Keratinocyte (primary cell): ENCODE measurements around the gene IGFALS. TPM values are rescaled to one million over a fixed set of nuclear protein-coding genes. Genes with fewer than 3 reads are reported as not detected.

Experiments
- DNase-seq: peaks from one replicate; pipeline ENCODE4 v3.0.0-alpha.2; 2011; ENCODE audit warnings: low read depth, missing footprints, low spot score
- FAIRE-seq: peaks from 2 replicates; lab custom pipeline; 2011; peaks lifted over from hg19 to GRCh38; lab: Jason Lieb, UNC
- H2AFZ ChIP-seq: 2 replicates; pipeline ENCODE4 v1.6.0; 2012; ENCODE audit warnings: low read length, control low read depth, inconsistent platforms; ENCODE audit not compliant: control insufficient read depth
- H3K27ac ChIP-seq: 2 replicates; pipeline ENCODE4 v1.5.1; 2011; ENCODE audit warnings: low read length; ENCODE audit not compliant: control insufficient read depth, insufficient read depth
- H3K27me3 ChIP-seq: 3 replicates; pipeline ENCODE4 v1.6.0; 2011; ENCODE audit warnings: low read length; ENCODE audit not compliant: control insufficient read depth, insufficient read depth; ENCODE audit errors: extremely low read depth
- H3K36me3 ChIP-seq, 2 experiments: 2 replicates in 1 of 2; 3 replicates in 1 of 2; pipeline ENCODE4 v1.5.1; 2011; ENCODE audit warnings: low read length in 2 of 2, mild to moderate bottlenecking in 1 of 2; ENCODE audit not compliant: control insufficient read depth in 2 of 2, insufficient read depth in 2 of 2; ENCODE audit errors: extremely low read depth in 1 of 2
- H3K4me1 ChIP-seq: 3 replicates; pipeline ENCODE4 v1.5.1; 2011; ENCODE audit warnings: low read length; ENCODE audit not compliant: control insufficient read depth, insufficient read depth; ENCODE audit errors: extremely low read depth
- H3K4me2 ChIP-seq: 3 replicates; pipeline ENCODE4 v1.6.0; 2011; ENCODE audit warnings: low read depth, low read length; ENCODE audit not compliant: control insufficient read depth, insufficient read depth; ENCODE audit errors: extremely low read depth
- H3K4me3 ChIP-seq, 3 experiments: fragments of 200-600 bp in 1 of 3; sonication (generic) in 1 of 3; 2 replicates in 2 of 3; 3 replicates in 1 of 3; pipeline ENCODE4 v1.5.1; 2011 to 2016; ENCODE audit warnings: low read length in 3 of 3, mild to moderate bottlenecking in 3 of 3, control low read depth in 2 of 3, inconsistent platforms in 1 of 3, low read depth in 1 of 3, mixed read lengths in 1 of 3, mixed run types in 1 of 3, moderate library complexity in 1 of 3; ENCODE audit not compliant: control insufficient read depth in 2 of 3, insufficient read depth in 2 of 3; ENCODE audit errors: extremely low read depth in 1 of 3
- H3K79me2 ChIP-seq: 2 replicates; pipeline ENCODE4 v1.6.0; 2012; ENCODE audit warnings: low read length; ENCODE audit not compliant: control insufficient read depth, insufficient read depth
- H3K9ac ChIP-seq: 3 replicates; pipeline ENCODE4 v1.6.0; 2011; ENCODE audit warnings: low read length; ENCODE audit not compliant: control insufficient read depth, insufficient read depth; ENCODE audit errors: extremely low read depth
- H3K9me1 ChIP-seq: 3 replicates; pipeline ENCODE4 v1.6.0; 2011; ENCODE audit warnings: low read length; ENCODE audit not compliant: control insufficient read depth, insufficient read depth; ENCODE audit errors: extremely low read depth
- H3K9me3 ChIP-seq: 2 replicates; pipeline ENCODE4 v1.5.1; 2012; ENCODE audit warnings: low read depth, low read length; ENCODE audit not compliant: control insufficient read depth
- H4K20me1 ChIP-seq: 3 replicates; pipeline ENCODE4 v1.6.0; 2011; ENCODE audit warnings: low read length; ENCODE audit not compliant: control insufficient read depth, insufficient read depth; ENCODE audit errors: extremely low read depth
- CTCF ChIP-seq, 3 experiments: IDR thresholded peaks in 1 of 3; conservative IDR thresholded peaks in 1 of 3; optimal IDR thresholded peaks in 1 of 3; 2 replicates in 2 of 3; 3 replicates in 1 of 3; pipeline versions ENCODE3 to v1.5.1; 2011; ENCODE audit warnings: low read length in 3 of 3, mild to moderate bottlenecking in 3 of 3, moderate library complexity in 2 of 3, control low read depth in 1 of 3, inconsistent platforms in 1 of 3; ENCODE audit not compliant: insufficient read depth in 2 of 3; ENCODE audit errors: extremely low read depth in 1 of 3
- EZH2 ChIP-seq: IDR thresholded peaks from one replicate; pipeline ENCODE4 v1.6.1; 2012; ENCODE audit warnings: inconsistent platforms, mild to moderate bottlenecking, low read length, moderate library complexity
- dilution Hi-C: fragments of 300-500 bp; cut with MboI; formaldehyde crosslinking; loops from one replicate; pipeline ENCODE4 v1.7.0; 2020; ENCODE audit warnings: low sequenced_read_pairs; ENCODE audit not compliant: extremely low pct_ligation_motif_present
- polyA plus RNA-seq, 5 experiments: library from polyadenylated mRNA; depleted of rRNA in 3 of 5; stranded (reverse) in 3 of 5; stranded (forward) in 1 of 5; unstranded in 1 of 5; fragments of >200 nt; gene quantifications; 1 replicate in 1 of 5; 2 replicates in 3 of 5; 3 replicates in 1 of 5; pipeline versions ENCODE4 v1.2.1 to v1.2.3, GENCODE V29; 2011 to 2012; ENCODE audit warnings: missing spikeins in 2 of 5, low read depth in 1 of 5, low replicate concordance in 1 of 5

IGFALS gene
- polyA plus RNA-seq, 1 donor (not counting 4 experiments of a cell fraction or from before 2014, with no cell fraction given) = not detected

GRCh38 chr16:1777375-1778199 lies 15.9 kb downstream of the IGFALS start:
- Histone ChIP-seq H3K9me1 (peaks cover 4% of the 10 kb centered on the region), H3K4me3 (no peak overlapping the region), H2AFZ (no peak overlapping the region), H3K36me3 (peaks cover 3 to 16% of the 10 kb centered on the region in 2 experiments), H3K9me3 (no peaks in the 10 kb centered on the region), H3K27ac (no peak overlapping the region), H3K79me2 (peaks cover 26% of the 10 kb centered on the region), H3K27me3 (no peaks in the 10 kb centered on the region), H4K20me1 (peaks cover 2% of the 10 kb centered on the region), H3K9ac (no peak overlapping the region), H3K4me1 (peaks cover 19% of the 10 kb centered on the region), H3K4me2 (no peak overlapping the region)
- no peak for DNase-seq
- no peak for TF ChIP-seq CTCF (optimal IDR thresholded peaks at IDR 0.05 in 1 of 3, IDR thresholded peaks at IDR 0.05 in 1 of 3, conservative IDR thresholded peaks at IDR 0.05 in 1 of 3; ENCODE audit: extremely low read depth in 1 of 3, insufficient read depth in 2 of 3, low read length in 3 of 3)
- no peak for TF ChIP-seq EZH2
- no peak for FAIRE-seq
- dilution Hi-C loops = no loop called here

- H3K9me1 ChIP-seq = peaks cover 4% of the 10 kb centered on the region
- dilution Hi-C loops = no loop called here
- peaks cover 32% of the 10 kb centered on the region for H3K79me2 ChIP-seq
- peaks cover 22% of the 10 kb centered on the region for H3K4me1 ChIP-seq
- H3K27ac ChIP-seq = no peak overlapping the region
- peaks cover 3 to 16% of the 10 kb centered on the region in 2 experiments for H3K36me3 ChIP-seq
- no peak overlapping the region for H2AFZ ChIP-seq
- TF ChIP-seq EZH2 (no peak), CTCF (optimal IDR thresholded peaks at IDR 0.05 in 1 of 3, IDR thresholded peaks at IDR 0.05 in 1 of 3, conservative IDR thresholded peaks at IDR 0.05 in 1 of 3; ENCODE audit: extremely low read depth in 1 of 3, insufficient read depth in 2 of 3, low read length in 3 of 3) (no peak)
- no peaks in the 10 kb centered on the region for H3K9me3 ChIP-seq
- H3K4me2 ChIP-seq = no peak overlapping the region
- FAIRE-seq (no peak), DNase-seq (no peak)
- H4K20me1 ChIP-seq = peaks cover 2% of the 10 kb centered on the region
- H3K4me3 ChIP-seq = no peak overlapping the region
- H3K27me3 ChIP-seq = no peaks in the 10 kb centered on the region
- H3K9ac ChIP-seq = no peak overlapping the region
Observed at GRCh38 chr16:1776991-1777374, 16.5 kb downstream of the IGFALS start.
